HCT116 (cell line): Measurements from ENCODE around the gene ZAR1L. TPM values are rescaled to one million over a fixed set of nuclear protein-coding genes. Genes with fewer than 3 reads are reported as not detected.

Experiments
- ATAC-seq: fragments of 200-7000 bp; cut with Tn5 transposase; 2 replicates; pipeline ENCODE4 v1.9.1; 2020; ENCODE audit warnings: mild to moderate bottlenecking, moderate library complexity
- BruUV-seq: library from RNA; stranded (reverse); fragments of 400-500 nt; replicated peaks from 2 replicates; lab custom pipeline; 2021; lab: Mats Ljungman, UMichigan
- CTCF ChIA-PET: fragments of 300-600 bp; sonication (Branson Sonifier 250); formaldehyde crosslinking; loops from one replicate; lab custom pipeline; 2021; ENCODE audit warnings: antibody characterized with exemption; lab: Charles Lee
- POLR2A ChIA-PET: fragments of 300-600, 350-600 bp; sonication (Branson Sonifier 250); formaldehyde crosslinking; loops from one replicate; lab custom pipeline; 2021; ENCODE audit warnings: antibody characterized with exemption; lab: Charles Lee
- RAD21 ChIA-PET, 2 experiments: fragments of 300-600 bp; sonication (Branson Sonifier 250); formaldehyde crosslinking; loops; one replicate each; lab custom pipeline; 2023; ENCODE audit warnings: low total read pairs in 2 of 2; ENCODE audit not compliant: uncharacterized antibody in 2 of 2, unreplicated experiment in 2 of 2, low non-redundant PET in 1 of 2; lab: Charles Lee
- DNase-seq: peaks from one replicate; pipeline ENCODE4 v3.0.0-alpha.2; 2010; ENCODE audit warnings: low read depth, low spot score
- H2AFZ ChIP-seq: fragments of 200-600 bp; shearing (Covaris generic), sonication (generic); 2 replicates; pipeline ENCODE4 v1.6.1; 2017; ENCODE audit warnings: low read depth, mixed run types, mixed read lengths, antibody characterized with exemption, low read length; ENCODE audit not compliant: poor library complexity, severe bottlenecking
- H3K27ac ChIP-seq: 2 replicates; pipeline ENCODE4 v1.5.1; 2012; ENCODE audit warnings: low read depth, low read length
- H3K27me3 ChIP-seq: fragments of 200-600 bp; sonication (generic); 2 replicates; pipeline ENCODE4 v1.6.1; 2016; ENCODE audit warnings: mixed run types, low read length, mixed read lengths; ENCODE audit not compliant: insufficient read depth
- H3K36me3 ChIP-seq, 2 experiments: fragments of 200-500 bp in 1 of 2; fragments of 200-600 bp in 1 of 2; sonication (Bioruptor generic) in 1 of 2; sonication (generic) in 1 of 2; 2 replicates each; pipeline versions ENCODE4 v1.5.1 to v1.6.1; 2014 to 2016; ENCODE audit warnings: low read length in 2 of 2, inconsistent platforms in 1 of 2, mixed read lengths in 1 of 2, mixed run types in 1 of 2; ENCODE audit not compliant: insufficient read depth in 2 of 2, control insufficient read depth in 1 of 2
- H3K4me1 ChIP-seq, 2 experiments: fragments of 200-600 bp in 1 of 2; sonication (generic) in 1 of 2; 2 replicates each; pipeline versions ENCODE4 v1.5.1 to v1.6.1; 2012 to 2017; ENCODE audit warnings: low read length in 2 of 2, inconsistent platforms in 1 of 2, mild to moderate bottlenecking in 1 of 2, mixed read lengths in 1 of 2, mixed run types in 1 of 2, moderate library complexity in 1 of 2; ENCODE audit not compliant: insufficient read depth in 2 of 2, control insufficient read depth in 1 of 2
- H3K4me2 ChIP-seq: fragments of 200-600 bp; sonication (generic); 2 replicates; pipeline ENCODE4 v1.6.1; 2017; ENCODE audit warnings: mixed run types, low read length, mixed read lengths
- H3K4me3 ChIP-seq, 2 experiments: fragments of 200-600 bp in 1 of 2; sonication (generic) in 1 of 2; replicated peaks in 1 of 2; 2 replicates each; pipeline ENCODE4 v1.5.1; 2011 to 2016; ENCODE audit warnings: low read length in 2 of 2, control low read depth in 1 of 2, low read depth in 1 of 2, mild to moderate bottlenecking in 1 of 2, mixed read lengths in 1 of 2, mixed run types in 1 of 2
- H3K79me2 ChIP-seq: fragments of 200-600 bp; sonication (generic); 2 replicates; pipeline ENCODE4 v1.6.1; 2017; ENCODE audit warnings: mild to moderate bottlenecking, mixed run types, low read length, moderate library complexity, mixed read lengths; ENCODE audit not compliant: insufficient read depth
- H3K9ac ChIP-seq: fragments of 200-600 bp; sonication (generic); 2 replicates; pipeline ENCODE4 v1.6.1; 2016; ENCODE audit warnings: low read length, mixed read lengths
- H3K9me2 ChIP-seq: fragments of 200-600 bp; sonication (generic), shearing (Covaris generic); 2 replicates; pipeline ENCODE4 v1.6.1; 2017; ENCODE audit warnings: mixed run types, mild to moderate bottlenecking, moderate library complexity; ENCODE audit not compliant: insufficient read depth
- H3K9me3 ChIP-seq, 2 experiments: fragments of 200-500 bp in 1 of 2; fragments of 200-600 bp in 1 of 2; sonication (Bioruptor generic) in 1 of 2; sonication (generic) in 1 of 2; 2 replicates each; pipeline ENCODE4 v1.6.1; 2014 to 2017; ENCODE audit warnings: low read length in 2 of 2, mixed read lengths in 2 of 2, inconsistent platforms in 1 of 2, low read depth in 1 of 2, mild to moderate bottlenecking in 1 of 2, mixed run types in 1 of 2, moderate library complexity in 1 of 2; ENCODE audit not compliant: control insufficient read depth in 1 of 2, insufficient read depth in 1 of 2
- H4K20me1 ChIP-seq: fragments of 200-600 bp; sonication (generic), shearing (Covaris generic); 2 replicates; pipeline ENCODE4 v1.6.1; 2017; ENCODE audit warnings: mixed run types, mild to moderate bottlenecking, moderate library complexity; ENCODE audit not compliant: insufficient read depth
- CBX3 ChIP-seq: IDR thresholded peaks from 2 replicates; pipeline ENCODE4 v1.6.1; 2012; ENCODE audit warnings: low read depth
- EGR1 ChIP-seq: IDR thresholded peaks from 2 replicates; pipeline ENCODE4 v1.6.1; 2012; ENCODE audit warnings: low read depth
- ELF1 ChIP-seq: IDR thresholded peaks from 2 replicates; pipeline ENCODE4 v1.6.1; 2012; ENCODE audit warnings: low read depth, borderline replicate concordance
- EZH2 ChIP-seq: fragments of 200-600 bp; sonication (generic); IDR thresholded peaks from 2 replicates; pipeline ENCODE4 v1.6.1; 2017; ENCODE audit warnings: antibody characterized with exemption, mixed run types
- EZH2phosphoT487 ChIP-seq: fragments of 200-600 bp; IDR thresholded peaks from 2 replicates; pipeline ENCODE4 v1.6.1; 2018; ENCODE audit warnings: antibody characterized with exemption, borderline replicate concordance
- JUND ChIP-seq: IDR thresholded peaks from 2 replicates; pipeline ENCODE4 v1.6.1; 2012
- POLR2A ChIP-seq: IDR thresholded peaks from 2 replicates; pipeline ENCODE4 v1.7.0; 2011; ENCODE audit warnings: borderline replicate concordance; ENCODE audit not compliant: insufficient read depth, insufficient read length; ENCODE audit errors: extremely low read depth
- POLR2AphosphoS5 ChIP-seq: IDR thresholded peaks from 2 replicates; pipeline ENCODE4 v1.6.1; 2011; ENCODE audit warnings: mild to moderate bottlenecking, low read depth, low read length, moderate library complexity
- RAD21 ChIP-seq: IDR thresholded peaks from 2 replicates; pipeline ENCODE4 v1.6.1; 2012; ENCODE audit warnings: low read depth, mild to moderate bottlenecking
- SIN3A ChIP-seq: IDR thresholded peaks from 2 replicates; pipeline ENCODE4 v1.6.1; 2012; ENCODE audit warnings: low read depth
- SP1 ChIP-seq: IDR thresholded peaks from 2 replicates; pipeline ENCODE4 v1.6.1; 2012; ENCODE audit warnings: low read depth
- SRF ChIP-seq: IDR thresholded peaks from 2 replicates; pipeline ENCODE4 v1.6.1; 2012; ENCODE audit warnings: low read depth
- TCF7L2 ChIP-seq: IDR thresholded peaks from 2 replicates; pipeline ENCODE4 v1.7.0; 2011; ENCODE audit warnings: borderline replicate concordance, inconsistent platforms; ENCODE audit not compliant: insufficient read depth, insufficient read length; ENCODE audit errors: extremely low read depth
- ZNF274 ChIP-seq: fragments of 200-500 bp; sonication (Bioruptor generic); IDR thresholded peaks from 2 replicates; pipeline ENCODE4 v1.6.1; 2014; ENCODE audit warnings: mild to moderate bottlenecking, low read depth, low read length, inconsistent platforms
- intact Hi-C: fragments of 100-400 bp; cut with micrococcal nuclease; formaldehyde crosslinking; loops from 2 replicates; pipeline ENCODE4 v1.10.0; 2022
- total RNA-seq: library from RNA; stranded (reverse); gene quantifications from one replicate; pipeline ENCODE4 v1.2.1, GENCODE V29; 2021; ENCODE audit not compliant: unreplicated experiment
- TF ChIP-seq, protein P1 (sequence below), 3 experiments: fragments of 200-600 bp in 1 of 3; sonication (generic) in 1 of 3; IDR thresholded peaks in 2 of 3; conservative IDR thresholded peaks in 1 of 3; 2 replicates each; pipeline ENCODE4 v1.5.1; 2012 to 2017; ENCODE audit warnings: low read depth in 2 of 3, low read length in 2 of 3, antibody characterized with exemption in 1 of 3, borderline replicate concordance in 1 of 3, control low read depth in 1 of 3, mild to moderate bottlenecking in 1 of 3, mixed read lengths in 1 of 3, mixed run types in 1 of 3, moderate library complexity in 1 of 3; ENCODE audit not compliant: insufficient read depth in 1 of 3
- TF ChIP-seq, protein P2 (sequence below): IDR thresholded peaks from 2 replicates; pipeline ENCODE4 v1.6.1; 2011; ENCODE audit warnings: mild to moderate bottlenecking, low read length, moderate library complexity; ENCODE audit not compliant: insufficient replicate concordance; ENCODE audit errors: extremely low read depth
- TF ChIP-seq, protein P3 (sequence below): IDR thresholded peaks from 2 replicates; pipeline ENCODE4 v1.6.1; 2012
- TF ChIP-seq, protein P4 (sequence below): IDR thresholded peaks from 2 replicates; pipeline ENCODE4 v1.6.1; 2012

ZAR1L gene
- total RNA-seq, 1 experiment from 2014 or later = 0.15 TPM

- ATAC-seq = no peak
Observed at GRCh38 chr13:32262165-32262564, 53.0 kb downstream of the ZAR1L start.

More at GRCh38 chr13:32262165-32262564, 53.0 kb downstream of the ZAR1L start:
- Histone ChIP-seq H3K4me1 (peaks cover 10 to 11% of the 10 kb centered on the region in 2 experiments; a peak in 3 of 4 replicates), H3K4me2 (no peak overlapping the region), H3K27ac (no peak overlapping the region), H3K9me2 (no peaks in the 10 kb centered on the region), H2AFZ (no peak overlapping the region), H3K4me3 (no peak overlapping the region), H4K20me1 (no peaks in the 10 kb centered on the region), H3K27me3 (no peaks in the 10 kb centered on the region), H3K36me3 (no peaks in the 10 kb centered on the region), H3K79me2 (no peaks in the 10 kb centered on the region), H3K9me3 (no peaks in the 10 kb centered on the region), H3K9ac (no peak overlapping the region)
- no TSS peak for BruUV-seq
- intact Hi-C loops = no loop called here
- DNase-seq = no peak
- TF ChIP-seq ZNF274 = no peak
- TF ChIP-seq, protein P1, sequence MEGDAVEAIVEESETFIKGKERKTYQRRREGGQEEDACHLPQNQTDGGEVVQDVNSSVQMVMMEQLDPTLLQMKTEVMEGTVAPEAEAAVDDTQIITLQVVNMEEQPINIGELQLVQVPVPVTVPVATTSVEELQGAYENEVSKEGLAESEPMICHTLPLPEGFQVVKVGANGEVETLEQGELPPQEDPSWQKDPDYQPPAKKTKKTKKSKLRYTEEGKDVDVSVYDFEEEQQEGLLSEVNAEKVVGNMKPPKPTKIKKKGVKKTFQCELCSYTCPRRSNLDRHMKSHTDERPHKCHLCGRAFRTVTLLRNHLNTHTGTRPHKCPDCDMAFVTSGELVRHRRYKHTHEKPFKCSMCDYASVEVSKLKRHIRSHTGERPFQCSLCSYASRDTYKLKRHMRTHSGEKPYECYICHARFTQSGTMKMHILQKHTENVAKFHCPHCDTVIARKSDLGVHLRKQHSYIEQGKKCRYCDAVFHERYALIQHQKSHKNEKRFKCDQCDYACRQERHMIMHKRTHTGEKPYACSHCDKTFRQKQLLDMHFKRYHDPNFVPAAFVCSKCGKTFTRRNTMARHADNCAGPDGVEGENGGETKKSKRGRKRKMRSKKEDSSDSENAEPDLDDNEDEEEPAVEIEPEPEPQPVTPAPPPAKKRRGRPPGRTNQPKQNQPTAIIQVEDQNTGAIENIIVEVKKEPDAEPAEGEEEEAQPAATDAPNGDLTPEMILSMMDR (IDR thresholded peaks at IDR 0.05 in 2 of 3, conservative IDR thresholded peaks at IDR 0.05 in 1 of 3; ENCODE audit: borderline replicate concordance in 1 of 3, insufficient read depth in 1 of 3, low read depth in 2 of 3, low read length in 2 of 3) = no peak
- TF ChIP-seq, protein P2, sequence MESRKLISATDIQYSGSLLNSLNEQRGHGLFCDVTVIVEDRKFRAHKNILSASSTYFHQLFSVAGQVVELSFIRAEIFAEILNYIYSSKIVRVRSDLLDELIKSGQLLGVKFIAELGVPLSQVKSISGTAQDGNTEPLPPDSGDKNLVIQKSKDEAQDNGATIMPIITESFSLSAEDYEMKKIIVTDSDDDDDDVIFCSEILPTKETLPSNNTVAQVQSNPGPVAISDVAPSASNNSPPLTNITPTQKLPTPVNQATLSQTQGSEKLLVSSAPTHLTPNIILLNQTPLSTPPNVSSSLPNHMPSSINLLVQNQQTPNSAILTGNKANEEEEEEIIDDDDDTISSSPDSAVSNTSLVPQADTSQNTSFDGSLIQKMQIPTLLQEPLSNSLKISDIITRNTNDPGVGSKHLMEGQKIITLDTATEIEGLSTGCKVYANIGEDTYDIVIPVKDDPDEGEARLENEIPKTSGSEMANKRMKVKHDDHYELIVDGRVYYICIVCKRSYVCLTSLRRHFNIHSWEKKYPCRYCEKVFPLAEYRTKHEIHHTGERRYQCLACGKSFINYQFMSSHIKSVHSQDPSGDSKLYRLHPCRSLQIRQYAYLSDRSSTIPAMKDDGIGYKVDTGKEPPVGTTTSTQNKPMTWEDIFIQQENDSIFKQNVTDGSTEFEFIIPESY = no peak
- TF ChIP-seq TCF7L2 = no peak
- TF ChIP-seq POLR2A = no peak
- TF ChIP-seq CBX3 = no peak
- no peak for TF ChIP-seq SP1
- no peak for TF ChIP-seq ELF1
- TF ChIP-seq, protein P3, sequence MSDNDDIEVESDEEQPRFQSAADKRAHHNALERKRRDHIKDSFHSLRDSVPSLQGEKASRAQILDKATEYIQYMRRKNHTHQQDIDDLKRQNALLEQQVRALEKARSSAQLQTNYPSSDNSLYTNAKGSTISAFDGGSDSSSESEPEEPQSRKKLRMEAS = no peak
- TF ChIP-seq EZH2 = no peak
- TF ChIP-seq RAD21 = no peak
- TF ChIP-seq SRF = no peak
- no peak for TF ChIP-seq JUND
- no peak for TF ChIP-seq EGR1
- TF ChIP-seq, protein P4, sequence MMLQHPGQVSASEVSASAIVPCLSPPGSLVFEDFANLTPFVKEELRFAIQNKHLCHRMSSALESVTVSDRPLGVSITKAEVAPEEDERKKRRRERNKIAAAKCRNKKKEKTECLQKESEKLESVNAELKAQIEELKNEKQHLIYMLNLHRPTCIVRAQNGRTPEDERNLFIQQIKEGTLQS = no peak
- no peak for TF ChIP-seq EZH2phosphoT487
- TF ChIP-seq SIN3A = no peak
- no peak for TF ChIP-seq POLR2AphosphoS5
- ChIA-PET RAD21 (no interaction called here), POLR2A (interaction anchor here (0.7 kb wide), 1 partner anchor 54 kb away, joined by 3 read pairs; no protein-coding TSS in a partner anchor), CTCF (no interaction called here)
